GM10266 (cell line): ENCODE data around the gene CRYBA4.

Experiments
- DNase-seq: peaks from one replicate; pipeline ENCODE4 v3.0.0; 2012; ENCODE audit errors: extremely low spot score
- TF ChIP-seq, protein P1 (sequence below): IDR thresholded peaks from 2 replicates; pipeline ENCODE4 v1.5.1; 2012; ENCODE audit warnings: mild to moderate bottlenecking, low read depth; ENCODE audit not compliant: control insufficient read depth, insufficient read depth; ENCODE audit errors: missing control alignments

Gene CRYBA4

DNA sequence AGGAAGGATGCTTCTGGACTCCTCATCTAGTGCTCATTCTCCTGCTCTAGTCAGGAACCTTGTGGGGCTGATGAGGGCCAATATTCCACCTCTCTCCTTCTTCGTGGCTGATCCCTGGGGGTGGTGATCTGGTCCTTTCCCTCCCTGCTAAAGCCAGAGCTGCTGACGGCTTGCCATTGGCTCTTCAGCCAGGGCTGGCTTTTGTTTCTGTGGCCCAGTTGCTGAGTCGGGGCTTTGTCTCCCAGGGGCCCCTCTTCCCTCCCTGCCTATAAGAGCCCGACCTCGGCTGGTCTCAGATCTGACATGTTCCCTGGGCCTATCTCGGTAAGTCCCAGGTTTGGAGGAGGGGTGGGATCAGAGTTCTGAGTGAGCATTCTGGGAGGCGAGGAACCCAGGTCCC lies at the start of gene CRYBA4:
Gene CRYBA4, plus strand, starts transcription at position 301 of the 400 bp plus-strand sequence. CDS start 634 bp downstream, outside the sequence.
- no peak for DNase-seq
- TF ChIP-seq, protein P1, sequence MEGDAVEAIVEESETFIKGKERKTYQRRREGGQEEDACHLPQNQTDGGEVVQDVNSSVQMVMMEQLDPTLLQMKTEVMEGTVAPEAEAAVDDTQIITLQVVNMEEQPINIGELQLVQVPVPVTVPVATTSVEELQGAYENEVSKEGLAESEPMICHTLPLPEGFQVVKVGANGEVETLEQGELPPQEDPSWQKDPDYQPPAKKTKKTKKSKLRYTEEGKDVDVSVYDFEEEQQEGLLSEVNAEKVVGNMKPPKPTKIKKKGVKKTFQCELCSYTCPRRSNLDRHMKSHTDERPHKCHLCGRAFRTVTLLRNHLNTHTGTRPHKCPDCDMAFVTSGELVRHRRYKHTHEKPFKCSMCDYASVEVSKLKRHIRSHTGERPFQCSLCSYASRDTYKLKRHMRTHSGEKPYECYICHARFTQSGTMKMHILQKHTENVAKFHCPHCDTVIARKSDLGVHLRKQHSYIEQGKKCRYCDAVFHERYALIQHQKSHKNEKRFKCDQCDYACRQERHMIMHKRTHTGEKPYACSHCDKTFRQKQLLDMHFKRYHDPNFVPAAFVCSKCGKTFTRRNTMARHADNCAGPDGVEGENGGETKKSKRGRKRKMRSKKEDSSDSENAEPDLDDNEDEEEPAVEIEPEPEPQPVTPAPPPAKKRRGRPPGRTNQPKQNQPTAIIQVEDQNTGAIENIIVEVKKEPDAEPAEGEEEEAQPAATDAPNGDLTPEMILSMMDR = no peak

DNA sequence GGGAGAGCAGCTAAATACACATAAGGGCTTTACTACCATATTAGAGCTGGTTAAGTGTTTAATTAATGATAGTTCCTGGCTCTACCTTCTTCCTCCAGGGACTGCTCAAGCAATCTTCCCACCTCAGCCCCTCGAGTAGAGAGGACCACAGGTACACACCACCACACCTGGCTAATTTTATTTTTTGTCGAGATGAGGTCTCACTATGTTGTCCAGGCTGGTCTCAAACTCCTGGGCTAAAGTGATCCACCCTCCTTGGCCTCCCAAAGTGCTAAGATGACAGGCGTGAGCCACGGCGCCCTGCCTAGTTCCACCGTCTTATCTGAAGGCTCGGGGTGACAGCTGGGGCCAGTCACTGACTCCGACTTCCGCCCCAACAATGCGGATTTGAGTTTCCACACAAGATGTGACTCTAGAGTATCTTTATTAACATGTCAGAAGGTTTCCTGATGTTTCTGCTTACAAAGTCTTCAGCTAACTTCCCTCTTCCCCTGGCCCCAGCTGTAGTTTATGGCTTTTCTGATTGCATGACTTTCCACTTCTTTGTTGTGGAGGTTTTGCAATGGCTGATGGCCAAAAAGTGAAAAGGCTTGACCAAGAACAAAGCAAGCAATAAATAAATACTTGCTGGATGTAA lies 48.6 kb upstream of the CRYBA4 start:
- TF ChIP-seq, protein P1 = no peak

DNA sequence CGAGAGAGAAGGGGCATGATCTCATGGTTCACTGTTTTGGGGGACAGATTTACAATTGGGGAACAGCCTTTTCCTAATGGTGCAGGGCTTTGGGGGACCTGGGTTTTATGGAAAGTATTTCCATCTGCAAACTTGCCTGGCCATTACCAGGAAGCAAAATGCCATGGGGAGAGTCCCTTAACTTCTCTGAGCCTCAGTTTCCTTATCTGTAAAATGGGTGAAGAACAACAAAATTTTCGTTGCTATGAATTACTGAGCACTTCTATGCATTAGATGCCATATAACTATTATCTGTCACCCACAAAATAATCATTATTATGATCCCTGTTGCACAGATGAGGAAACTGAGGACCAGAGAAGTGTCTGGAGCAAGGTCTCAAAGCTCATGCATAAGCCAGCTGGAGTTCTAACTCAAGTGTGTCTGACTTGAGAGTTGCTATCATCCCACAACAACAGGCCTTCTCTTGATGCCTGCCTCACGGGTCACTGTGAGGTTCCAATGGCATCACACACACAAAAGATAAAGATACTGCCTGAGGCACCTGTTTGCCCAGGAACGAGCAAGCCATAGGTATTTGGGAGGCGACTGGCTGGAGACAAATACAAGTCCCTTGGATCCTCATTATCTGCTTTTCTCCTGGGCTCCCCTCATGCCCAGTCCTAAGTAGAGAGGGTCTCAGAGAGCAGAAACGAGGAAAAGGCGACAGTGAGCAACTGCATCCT lies 47.6 kb upstream of the CRYBA4 start:
- DNase-seq = no peak
- TF ChIP-seq, protein P1 = no peak

More for the DNA sequence above, 48.6 kb upstream of the CRYBA4 start:
- DNase-seq = no peak

DNA sequence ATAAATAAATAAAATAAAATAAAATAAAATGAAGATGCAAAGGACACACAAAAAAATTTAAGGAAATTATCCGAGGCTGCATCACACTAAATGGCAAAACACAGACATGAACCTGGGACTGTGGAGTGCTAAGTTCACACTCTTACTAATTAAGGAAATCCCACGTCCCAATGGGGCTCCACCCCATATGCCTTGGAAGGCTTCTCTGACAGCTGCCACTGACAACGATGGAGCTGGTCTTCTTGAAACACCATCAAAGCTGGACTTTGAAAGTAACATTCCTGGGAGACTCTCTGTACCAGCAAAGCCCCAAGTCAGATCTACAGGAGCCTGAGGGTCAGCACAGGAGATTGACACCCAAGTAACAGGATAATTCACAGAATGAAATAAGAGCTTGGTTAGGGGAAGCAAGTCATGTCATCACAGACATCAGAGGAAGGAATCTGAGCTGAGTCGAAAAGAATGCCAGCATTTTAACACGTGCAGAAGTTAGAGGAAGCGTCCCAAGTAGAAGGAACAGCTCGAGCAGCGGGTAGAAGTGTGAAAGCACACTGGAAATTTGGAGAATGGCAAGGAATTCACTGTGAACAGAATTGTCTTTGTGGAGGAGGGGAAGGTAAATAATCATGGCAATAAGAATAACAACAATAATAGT lies 45.6 kb upstream of the CRYBA4 start:
- DNase-seq = no peak

DNA sequence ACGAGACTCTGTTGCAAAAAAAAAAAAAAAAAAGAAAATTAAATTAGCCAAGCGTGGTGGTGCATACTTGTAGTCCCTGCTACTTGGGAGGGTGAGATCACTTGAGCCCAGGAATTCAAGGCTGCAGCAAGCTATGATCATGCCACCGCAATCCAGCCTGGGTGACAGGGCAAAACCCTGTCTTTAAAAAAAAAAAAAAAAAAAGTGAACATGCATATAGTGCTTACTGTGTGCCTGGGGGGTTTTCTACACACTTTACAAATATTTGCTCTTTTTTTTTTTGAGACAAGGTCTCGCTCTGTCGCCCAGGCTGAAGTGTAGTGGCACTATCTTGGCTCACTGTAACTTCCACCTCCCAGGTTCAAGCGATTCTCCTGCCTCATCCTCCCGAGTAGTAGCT lies 44.7 kb upstream of the CRYBA4 start:
- TF ChIP-seq, protein P1 = no peak
- DNase-seq = no peak

More for the DNA sequence above, 45.6 kb upstream of the CRYBA4 start:
- TF ChIP-seq, protein P1 = no peak

DNA sequence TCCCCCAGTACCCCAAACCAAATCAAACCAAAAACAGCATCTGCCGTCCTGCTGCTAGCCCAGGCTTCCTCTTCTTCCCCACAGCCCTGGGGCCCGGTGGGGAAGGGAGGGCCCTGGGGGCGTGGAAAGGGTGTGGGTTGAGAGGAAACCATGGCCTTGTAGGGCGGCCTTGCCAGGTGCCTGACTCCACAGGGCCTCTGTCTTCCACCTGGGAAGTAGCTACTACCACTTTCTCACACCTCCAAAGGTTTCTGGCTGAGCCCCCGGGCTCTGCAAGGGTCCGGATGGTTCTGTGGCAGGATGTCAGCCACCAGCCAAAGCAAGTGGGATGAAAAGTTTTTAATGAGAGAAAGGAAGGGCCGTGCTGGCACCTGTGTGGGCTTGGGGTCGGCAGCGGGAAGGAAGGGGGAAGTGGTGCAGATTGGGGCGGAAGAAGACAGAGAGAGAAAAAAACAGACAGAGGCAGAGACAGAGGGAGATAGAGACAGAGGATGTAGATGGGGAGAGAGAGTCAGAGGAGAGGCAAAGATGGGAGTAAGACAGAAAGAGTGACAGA lies 42.4 kb upstream of the CRYBA4 start:
- DNase-seq = peak; percentile 68

More for the DNA sequence above, 42.4 kb upstream of the CRYBA4 start:
- TF ChIP-seq, protein P1 = no peak
